H9 (cell line): ENCODE data around the gene PRKCB. TPM values are rescaled to one million over a fixed set of nuclear protein-coding genes. Genes with fewer than 3 reads are reported as not detected.

ENCODE experiments used
- DNase-seq: peaks from one replicate; pipeline ENCODE4 v3.0.0-alpha.2; 2017
- H2AFZ ChIP-seq: one replicate; pipeline ENCODE4 v1.6.1; 2013; ENCODE audit warnings: mild to moderate bottlenecking, low read length, control low read depth, moderate library complexity
- H2AK5ac ChIP-seq: 2 replicates; pipeline ENCODE4 v1.6.1; 2013; ENCODE audit warnings: low read length, control low read depth, mixed read lengths; ENCODE audit not compliant: insufficient read length
- H2BK120ac ChIP-seq: one replicate; pipeline ENCODE4 v1.6.1; 2013; ENCODE audit warnings: low read depth, mild to moderate bottlenecking, low read length, control low read depth, inconsistent platforms; ENCODE audit not compliant: poor library complexity, severe bottlenecking
- H2BK12ac ChIP-seq: 2 replicates; pipeline ENCODE4 v1.6.1; 2013; ENCODE audit warnings: low read length, control low read depth, mixed read lengths, low read depth; ENCODE audit not compliant: insufficient read length
- H2BK15ac ChIP-seq: 2 replicates; pipeline ENCODE4 v1.6.1; 2013; ENCODE audit warnings: low read depth, low read length, control low read depth
- H2BK20ac ChIP-seq: one replicate; pipeline ENCODE4 v1.6.1; 2013; ENCODE audit warnings: low read depth, mild to moderate bottlenecking, low read length, control low read depth, inconsistent platforms; ENCODE audit not compliant: poor library complexity, severe bottlenecking
- H2BK5ac ChIP-seq: 2 replicates; pipeline ENCODE4 v1.6.1; 2013; ENCODE audit warnings: low read length, control low read depth, mixed read lengths; ENCODE audit not compliant: insufficient read length
- H3K14ac ChIP-seq: 2 replicates; pipeline ENCODE4 v1.6.1; 2013; ENCODE audit warnings: low read length, control low read depth; ENCODE audit not compliant: insufficient read depth
- H3K18ac ChIP-seq: 2 replicates; pipeline ENCODE4 v1.6.1; 2013; ENCODE audit warnings: low read depth, mild to moderate bottlenecking, mixed read lengths, low read length, control low read depth; ENCODE audit not compliant: insufficient read length
- H3K23ac ChIP-seq: 2 replicates; pipeline ENCODE4 v1.6.1; 2013; ENCODE audit warnings: low read length, control low read depth, mixed read lengths, low read depth; ENCODE audit not compliant: insufficient read length
- H3K23me2 ChIP-seq: 2 replicates; pipeline ENCODE4 v1.6.1; 2013; ENCODE audit warnings: low read depth, mild to moderate bottlenecking, mixed read lengths, low read length, control low read depth; ENCODE audit not compliant: insufficient read length, poor library complexity, severe bottlenecking
- H3K27ac ChIP-seq: 2 replicates; pipeline ENCODE4 v1.5.1; 2013; ENCODE audit warnings: low read length, control low read depth, mixed read lengths, low read depth; ENCODE audit not compliant: insufficient read length
- H3K27me3 ChIP-seq: 2 replicates; pipeline ENCODE4 v1.6.1; 2013; ENCODE audit warnings: low read length, control low read depth, inconsistent platforms; ENCODE audit not compliant: insufficient read depth
- H3K4ac ChIP-seq: 2 replicates; pipeline ENCODE4 v1.6.1; 2013; ENCODE audit warnings: low read depth, mild to moderate bottlenecking, control low read depth, inconsistent platforms, low read length, moderate library complexity
- H3K4me1 ChIP-seq: 2 replicates; pipeline ENCODE4 v1.6.1; 2013; ENCODE audit warnings: low read length, control low read depth, inconsistent platforms; ENCODE audit not compliant: insufficient read depth
- H3K4me2 ChIP-seq: 2 replicates; pipeline ENCODE4 v1.6.1; 2013; ENCODE audit warnings: low read length, control low read depth, mixed read lengths; ENCODE audit not compliant: insufficient read length, insufficient read depth
- H3K56ac ChIP-seq: 2 replicates; pipeline ENCODE4 v1.6.1; 2013; ENCODE audit warnings: low read depth, mild to moderate bottlenecking, mixed read lengths, low read length, control low read depth; ENCODE audit not compliant: insufficient read length
- H3K79me1 ChIP-seq: 2 replicates; pipeline ENCODE4 v1.6.1; 2013; ENCODE audit warnings: low read depth, mild to moderate bottlenecking, moderate library complexity, low read length, control low read depth, inconsistent platforms; ENCODE audit not compliant: insufficient read depth, poor library complexity, severe bottlenecking
- H3K79me2 ChIP-seq: 2 replicates; pipeline ENCODE4 v1.6.1; 2013; ENCODE audit warnings: low read length, control low read depth, inconsistent platforms; ENCODE audit not compliant: insufficient read depth
- H3K9ac ChIP-seq: 2 replicates; pipeline ENCODE4 v1.6.1; 2013; ENCODE audit warnings: low read length, control low read depth, mixed read lengths; ENCODE audit not compliant: insufficient read length; ENCODE audit errors: extremely low read depth
- H3K9me3 ChIP-seq: one replicate; pipeline ENCODE4 v1.6.1; 2013; ENCODE audit warnings: low read depth, low read length, inconsistent platforms; ENCODE audit not compliant: control insufficient read depth
- H3T11ph ChIP-seq: one replicate; pipeline ENCODE4 v1.6.1; 2013; ENCODE audit warnings: mild to moderate bottlenecking, low read length, control low read depth, inconsistent platforms
- H4K20me1 ChIP-seq: one replicate; pipeline ENCODE4 v1.6.1; 2013; ENCODE audit not compliant: control insufficient read depth, insufficient read length, insufficient read depth
- H4K5ac ChIP-seq: 2 replicates; pipeline ENCODE4 v1.6.1; 2013; ENCODE audit warnings: low read depth, mild to moderate bottlenecking, mixed read lengths, low read length, control low read depth; ENCODE audit not compliant: insufficient read length
- H4K8ac ChIP-seq: replicated peaks from 2 replicates; pipeline ENCODE4 v1.6.1; 2013; ENCODE audit warnings: low read length, control low read depth, mixed read lengths, low read depth; ENCODE audit not compliant: insufficient read length
- H4K91ac ChIP-seq: 2 replicates; pipeline ENCODE4 v1.6.1; 2013; ENCODE audit warnings: low read depth, mild to moderate bottlenecking, moderate library complexity, mixed read lengths, low read length, control low read depth; ENCODE audit not compliant: insufficient read length
- H3K27ac Mint-ChIP-seq, 3 experiments: 2 replicates in 2 of 3; 3 replicates in 1 of 3; pipeline ENCODE4 v1.8.0; 2020 to 2021; ENCODE audit warnings: mixed read lengths in 3 of 3, mild to moderate bottlenecking in 1 of 3, moderate library complexity in 1 of 3
- H3K27me3 Mint-ChIP-seq: 2 replicates; pipeline ENCODE4 v1.8.0; 2021; ENCODE audit warnings: low read depth, mild to moderate bottlenecking, moderate library complexity, mixed read lengths
- H3K36me3 Mint-ChIP-seq, 3 experiments: 2 replicates in 2 of 3; 3 replicates in 1 of 3; pipeline ENCODE4 v1.8.0; 2020 to 2021; ENCODE audit warnings: low read depth in 3 of 3, mixed read lengths in 3 of 3; ENCODE audit not compliant: insufficient read depth in 1 of 3
- H3K4me1 Mint-ChIP-seq, 2 experiments: 2 replicates each; pipeline ENCODE4 v1.8.0; 2020; ENCODE audit warnings: mixed read lengths in 2 of 2
- H3K4me3 Mint-ChIP-seq, 2 experiments: 2 replicates in 1 of 2; 3 replicates in 1 of 2; pipeline ENCODE4 v1.8.0; 2020 to 2021; ENCODE audit warnings: mild to moderate bottlenecking in 2 of 2, mixed read lengths in 2 of 2, moderate library complexity in 1 of 2
- H3K9me3 Mint-ChIP-seq, 2 experiments: 2 replicates in 1 of 2; 3 replicates in 1 of 2; pipeline ENCODE4 v1.8.0; 2020; ENCODE audit warnings: mild to moderate bottlenecking in 2 of 2, mixed read lengths in 2 of 2, moderate library complexity in 1 of 2
- CTCF ChIP-seq: fragments of 200-600 bp; sonication (generic); conservative IDR thresholded peaks from 3 replicates; pipeline ENCODE4 v1.8.0; 2021; ENCODE audit warnings: antibody characterized with exemption, mild to moderate bottlenecking
- WGBS: extraction: QIAGEN DNeasy Blood & Tissue Kit; methylation state at CpG from one replicate; pipeline ENCODE4 v1.1.7; 2013; ENCODE audit warnings: missing lambda C conversion rate, low lambda C conversion rate, mixed read lengths; ENCODE audit not compliant: insufficient read length; ENCODE audit errors: extremely low coverage; 5-methylcytosine and 5-hydroxymethylcytosine counted together
- total RNA-seq: library from RNA; stranded (reverse); gene quantifications from 2 replicates; pipeline ENCODE4 v1.2.1, GENCODE V29; 2021

Gene PRKCB
- total RNA-seq, 1 experiment from 2014 or later: 7.0 TPM

DNA sequence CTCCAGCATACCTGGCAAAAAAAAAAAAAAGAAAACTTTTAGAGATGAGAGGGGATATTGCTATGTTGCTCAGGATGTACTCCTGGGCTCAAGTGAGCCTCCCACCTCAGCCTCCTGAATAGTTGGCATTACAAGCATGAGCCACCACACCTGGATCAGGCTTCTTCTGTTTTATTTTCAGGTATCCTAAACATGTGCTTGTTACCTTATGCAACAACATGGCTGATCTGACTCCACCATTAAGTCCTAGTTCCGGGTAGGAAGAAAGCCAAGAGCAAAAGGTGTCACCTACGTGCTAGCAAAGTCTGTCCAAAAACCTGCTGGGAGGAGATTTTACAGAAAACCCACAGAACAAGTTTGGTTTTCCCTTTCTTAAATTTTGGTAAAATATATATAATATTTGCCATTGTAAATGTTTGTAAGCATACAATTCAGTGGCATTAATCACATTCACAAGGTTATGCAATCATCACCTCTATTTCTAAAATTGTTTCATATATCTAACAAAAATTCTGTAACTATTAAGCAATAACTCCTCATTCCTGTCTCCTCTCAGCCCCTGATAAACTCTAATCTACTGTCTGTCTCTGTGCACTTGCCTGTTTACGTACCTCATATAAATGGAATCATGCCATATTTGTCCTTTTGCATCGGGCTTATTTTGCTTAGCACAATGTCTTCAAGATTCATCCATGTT lies 411.3 kb downstream of the PRKCB start:
- H3T11ph ChIP-seq: no peak overlapping the region
- WGBS: no CpG with 5 or more reads among the region's 4 CpGs
- no peak overlapping the region for H3K23ac ChIP-seq
- no peak overlapping the region for H4K8ac ChIP-seq
- TF ChIP-seq CTCF: no peak
- H3K79me2 ChIP-seq: no peaks in the 10 kb centered on the region
- Mint-ChIP-seq H3K4me1 (no peaks in the 10 kb centered on the region; a peak in 2 of 4 replicates), H3K27me3 (peaks cover 15% of the 10 kb centered on the region), H3K27ac (no peak overlapping the region), H3K36me3 (no peaks in the 10 kb centered on the region), H3K9me3 (no peaks in the 10 kb centered on the region), H3K4me3 (no peak overlapping the region)
- no peak overlapping the region for H3K27ac ChIP-seq
- H3K4me2 ChIP-seq: no peak overlapping the region
- H3K4ac ChIP-seq: no peak overlapping the region
- no peak overlapping the region for H2AK5ac ChIP-seq
- DNase-seq: no peak
- no peak overlapping the region for H2BK120ac ChIP-seq
- no peak overlapping the region for H2BK20ac ChIP-seq
- no peaks in the 10 kb centered on the region for H3K23me2 ChIP-seq
- no peak overlapping the region for H3K18ac ChIP-seq
- no peaks in the 10 kb centered on the region for H4K20me1 ChIP-seq
- H3K14ac ChIP-seq: no peak overlapping the region
- H3K4me1 ChIP-seq: no peaks in the 10 kb centered on the region
- H3K27me3 ChIP-seq: no peaks in the 10 kb centered on the region
- H3K79me1 ChIP-seq: no peaks in the 10 kb centered on the region
- H2BK12ac ChIP-seq: no peak overlapping the region
- H3K56ac ChIP-seq: no peak overlapping the region
- no peaks in the 10 kb centered on the region for H3K9me3 ChIP-seq
- no peak overlapping the region for H3K9ac ChIP-seq
- no peak overlapping the region for H4K91ac ChIP-seq
- no peak overlapping the region for H4K5ac ChIP-seq
- H2BK5ac ChIP-seq: no peak overlapping the region
- H2AFZ ChIP-seq: no peak overlapping the region
- H2BK15ac ChIP-seq: no peak overlapping the region
